ENCODE results near the gene UBASH3A.

DNA sequence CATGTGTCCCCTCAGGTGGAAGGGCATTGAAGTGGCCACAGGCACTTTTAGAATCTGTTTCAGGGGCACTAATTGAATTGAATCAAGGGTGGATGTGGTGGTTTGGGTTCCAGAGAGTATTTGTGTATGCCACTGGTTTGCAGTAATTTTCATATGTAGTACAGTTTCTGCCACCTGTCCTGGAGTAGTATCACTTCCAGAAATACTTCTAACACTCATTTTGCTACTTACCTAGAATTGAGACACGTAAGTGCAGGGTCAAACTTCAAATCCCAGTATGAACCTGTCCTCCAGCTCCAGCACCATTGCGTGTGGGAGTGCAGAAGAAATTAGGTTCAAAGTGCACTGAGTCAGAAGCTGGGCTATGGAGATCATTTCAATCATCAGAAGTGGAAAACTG is 65.6 kb downstream of the UBASH3A start:
- TF ChIP-seq POLR2A (IDR thresholded peaks at IDR 0.05) (no peak), CTCF (IDR thresholded peaks at IDR 0.05) (no peak), POLR2AphosphoS5 (IDR thresholded peaks at IDR 0.05) (no peak), EP300 (IDR thresholded peaks at IDR 0.05) (no peak)
